Renal cortex interstitium (tissue), 11 donors: Measurements from ENCODE around the gene DCP1B. TPM values are rescaled to one million over a fixed set of nuclear protein-coding genes. Genes with fewer than 3 reads are reported as not detected.
"Not testable (repeated sequence)": the region's sequence is repeated elsewhere in the genome, so short reads cannot be mapped to it uniquely, and the experiment has no call there.

Source experiments
- DNase-seq, 11 donors: peaks; one replicate each; pipeline ENCODE4 v3.0.0-alpha.2; 2013; ENCODE audit warnings: low read depth in 9 of 11, low spot score in 4 of 11; ENCODE audit errors: extremely low read depth in 1 of 11
- polyA plus RNA-seq, 3 donors: library from polyadenylated mRNA; unstranded; fragments of 120-200 nt; gene quantifications; one replicate each; pipeline ENCODE4 v1.2.1, GENCODE V29; 2013; ENCODE audit not compliant: insufficient read length in 3 of 3

DCP1B gene
- polyA plus RNA-seq, 3 donors = 29.3 to 32.1 (median 31.0) TPM

- not testable (repeated sequence) for DNase-seq
Observed at GRCh38 chr12:1945502-1945901, 58.8 kb downstream of the DCP1B start.

GRCh38 chr12:1939801-1940607 is 64.3 kb downstream of the DCP1B start:
- peak; percentile 54 to 87 (median 76) for DNase-seq

GRCh38 chr12:1939331-1939730 is 64.9 kb downstream of the DCP1B start:
- DNase-seq = no peak

GRCh38 chr12:1937481-1938224 is 66.6 kb downstream of the DCP1B start:
- no peak for DNase-seq

- DNase-seq = no peak
Observed at GRCh38 chr12:1936406-1937320, 67.6 kb downstream of the DCP1B start.

- no peak for DNase-seq
Observed at GRCh38 chr12:1935700-1936378, 68.4 kb downstream of the DCP1B start.

GRCh38 chr12:1935242-1935641 is 69.0 kb downstream of the DCP1B start:
- no peak for DNase-seq

GRCh38 chr12:1934831-1935230 is 69.4 kb downstream of the DCP1B start:
- no peak for DNase-seq

GRCh38 chr12:1934068-1934467 is 70.2 kb downstream of the DCP1B start:
- DNase-seq = no peak

GRCh38 chr12:1933342-1934051 is 70.8 kb downstream of the DCP1B start:
- peak in 1 of 11 donors; percentile 14 for DNase-seq

- DNase-seq = peak in 1 of 11 donors; percentile 31
Observed at GRCh38 chr12:1932264-1932777, 71.9 kb downstream of the DCP1B start.

- DNase-seq = no peak
Observed at GRCh38 chr12:1931642-1932041, 72.6 kb downstream of the DCP1B start.

GRCh38 chr12:1930803-1931597 is 73.3 kb downstream of the DCP1B start:
- DNase-seq = no peak

- DNase-seq = no peak
Observed at GRCh38 chr12:1929985-1930802, 74.1 kb downstream of the DCP1B start.

- no peak for DNase-seq
Observed at GRCh38 chr12:1929241-1929984, 74.8 kb downstream of the DCP1B start.
